ENCODE data around the gene NEK6. TPM values are rescaled to one million over a fixed set of nuclear protein-coding genes. Genes with fewer than 3 reads are reported as not detected.

The NEK6 gene
- total RNA-seq, 1 experiment from 2014 or later: 43.9 TPM

GRCh38 chr9:124368692-124369091 lies 110.9 kb downstream of the NEK6 start:
- DNase-seq (ENCODE audit: low read depth): no peak

DNA sequence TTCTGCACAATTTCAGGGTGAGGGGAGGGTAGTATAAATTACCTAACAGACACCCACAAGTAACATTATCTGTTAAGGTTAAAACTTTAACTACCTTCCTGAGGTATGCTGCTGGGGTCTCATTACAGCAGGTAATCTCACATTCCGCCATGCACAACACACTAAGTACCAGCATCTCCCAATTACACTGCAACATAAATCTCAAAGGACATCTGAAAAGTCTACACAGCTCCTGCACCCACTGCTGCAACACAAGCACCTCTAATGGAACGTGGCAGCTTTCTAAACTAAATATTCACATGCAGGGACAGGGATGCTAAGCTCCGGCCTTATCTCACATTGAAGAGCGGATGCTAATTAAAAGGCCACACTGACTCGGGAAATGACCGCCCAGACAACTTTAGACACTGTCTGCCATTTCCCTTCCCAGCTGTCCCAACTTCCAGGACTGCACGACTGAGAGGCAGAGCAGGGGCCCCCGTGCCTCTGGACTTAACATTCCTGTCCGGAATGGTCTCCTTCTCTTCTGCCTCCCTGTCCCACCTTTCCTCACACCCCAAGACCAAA lies 111.6 kb downstream of the NEK6 start:
- DNase-seq (ENCODE audit: low read depth): no peak

- DNase-seq (ENCODE audit: low read depth): peak; percentile 33
These were observed 113.3 kb downstream of the NEK6 start for GRCh38 chr9:124370896-124371582.

DNA sequence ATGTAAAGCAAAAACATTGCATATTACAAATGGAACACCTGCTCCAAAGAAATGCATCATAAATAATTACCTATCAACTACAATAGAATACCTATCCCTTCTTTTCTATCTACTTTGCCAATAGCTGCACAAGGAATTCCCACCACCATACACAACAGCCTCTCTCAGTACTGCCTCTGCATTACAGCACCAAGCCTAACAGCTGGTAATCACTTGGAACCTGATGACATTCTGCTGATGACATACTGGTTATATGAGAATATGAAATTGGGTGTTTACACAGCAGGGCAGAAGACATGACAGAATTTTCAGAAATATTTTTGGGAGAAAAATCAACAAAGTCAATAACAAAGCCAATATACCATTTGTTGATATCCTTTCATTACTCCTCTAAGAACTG lies 114.3 kb downstream of the NEK6 start:
- DNase-seq (ENCODE audit: low read depth): no peak

DNA sequence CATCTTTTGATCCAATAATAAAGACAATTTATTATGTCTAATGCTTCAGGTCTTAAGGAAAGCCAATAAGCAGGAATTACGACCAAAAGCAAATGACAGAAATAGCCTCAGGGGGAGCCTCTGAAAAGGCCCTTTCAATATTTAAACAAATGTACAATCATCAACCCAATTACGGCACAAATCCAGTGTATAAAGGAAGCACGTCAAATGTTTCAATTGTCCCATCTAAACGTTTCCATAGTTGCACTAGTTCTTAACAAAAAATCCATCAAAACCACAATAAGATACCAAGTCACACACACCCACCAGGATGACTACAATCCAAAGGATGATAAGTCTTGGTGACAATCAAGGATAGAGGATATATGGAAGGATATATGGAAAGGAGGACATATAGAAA lies 115.6 kb downstream of the NEK6 start:
- DNase-seq (ENCODE audit: low read depth): no peak

DNA sequence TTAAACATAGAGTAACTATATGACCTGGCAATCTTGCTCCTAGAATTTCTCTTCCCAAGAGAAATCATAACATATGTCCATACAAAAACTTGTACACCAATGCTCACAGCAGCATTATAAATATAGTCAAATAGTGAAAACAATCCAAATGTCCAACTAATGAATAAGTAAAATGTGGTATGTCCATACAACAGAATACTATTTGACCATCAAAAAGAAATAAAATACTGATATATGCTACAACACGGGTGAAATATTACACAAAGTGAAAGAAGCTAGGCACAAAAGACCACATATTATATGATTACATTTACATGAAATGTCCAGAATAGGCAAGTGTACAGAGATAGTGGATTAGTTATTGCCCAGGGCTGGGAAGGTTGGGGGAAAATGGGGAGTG lies 116.1 kb downstream of the NEK6 start:
- no peak for DNase-seq (ENCODE audit: low read depth)

GRCh38 chr9:124375726-124376125 lies 118.0 kb downstream of the NEK6 start:
- no peak for DNase-seq (ENCODE audit: low read depth)

DNA sequence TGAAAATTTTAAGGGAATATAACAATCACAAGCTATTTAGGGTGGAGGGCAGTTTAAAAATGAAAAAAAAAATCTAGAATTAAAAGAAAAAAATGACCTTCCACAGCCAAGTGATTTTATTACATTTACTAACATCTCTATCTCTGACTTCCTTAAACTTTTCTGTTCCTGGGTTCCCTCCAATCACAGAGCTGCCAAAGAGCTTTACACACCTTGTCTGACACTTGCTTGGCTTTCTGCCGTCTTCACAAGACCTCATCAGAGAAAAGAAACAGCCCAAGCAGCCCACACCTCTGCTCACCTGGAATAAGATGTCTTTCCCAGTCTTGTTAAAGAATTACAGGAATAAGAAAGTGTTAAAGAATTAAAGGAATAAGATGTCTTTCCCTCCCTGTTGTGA lies 118.6 kb downstream of the NEK6 start:
- DNase-seq (ENCODE audit: low read depth): no peak

DNA sequence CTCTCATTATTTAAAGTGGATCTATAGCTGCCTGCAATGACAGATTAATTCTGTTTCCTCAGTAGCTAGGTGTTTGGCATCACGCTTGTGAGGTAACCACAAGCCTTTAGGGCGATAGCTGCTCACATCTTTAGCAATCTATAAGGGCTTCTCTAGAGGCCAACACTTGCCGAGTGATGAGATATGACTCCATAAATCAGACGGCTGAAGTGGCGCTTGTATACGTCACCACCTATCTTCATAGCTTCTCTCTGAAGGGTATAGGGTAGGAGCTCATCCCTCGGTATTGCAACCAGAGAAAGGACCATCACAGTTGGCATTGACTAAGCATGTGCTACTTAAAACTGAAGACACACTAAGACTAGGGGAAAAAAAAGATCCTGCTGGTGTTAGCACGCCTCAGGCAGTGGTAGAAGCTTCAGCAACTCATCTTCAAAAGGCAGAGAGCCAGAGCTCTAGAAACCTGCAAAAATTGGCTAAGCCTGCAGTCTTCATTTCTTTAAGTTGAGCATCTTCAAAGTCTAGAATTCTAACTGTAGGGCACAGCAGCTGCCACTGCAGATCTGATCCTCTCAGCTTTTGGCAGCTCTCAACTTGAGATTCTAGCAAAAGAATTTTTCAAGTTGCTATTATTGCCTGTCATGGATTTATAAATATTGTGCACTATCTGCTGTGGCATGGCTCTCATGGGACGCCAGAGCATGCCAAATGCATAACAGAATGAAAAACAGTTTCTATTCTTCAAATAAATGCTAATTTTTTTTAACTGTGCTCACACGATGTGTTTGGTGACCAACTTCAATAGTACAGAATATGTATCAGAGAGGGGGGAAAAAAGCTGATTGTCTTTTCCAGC lies 120.0 kb downstream of the NEK6 start:
- DNase-seq (ENCODE audit: low read depth): no peak

- DNase-seq (ENCODE audit: low read depth): peak; percentile 68
These were observed 123.6 kb downstream of the NEK6 start for GRCh38 chr9:124381170-124381945.

- DNase-seq (ENCODE audit: low read depth): no peak
These were observed 126.5 kb downstream of the NEK6 start for GRCh38 chr9:124384210-124384609.

GRCh38 chr9:124384846-124385245 lies 127.1 kb downstream of the NEK6 start:
- DNase-seq (ENCODE audit: low read depth): no peak

DNA sequence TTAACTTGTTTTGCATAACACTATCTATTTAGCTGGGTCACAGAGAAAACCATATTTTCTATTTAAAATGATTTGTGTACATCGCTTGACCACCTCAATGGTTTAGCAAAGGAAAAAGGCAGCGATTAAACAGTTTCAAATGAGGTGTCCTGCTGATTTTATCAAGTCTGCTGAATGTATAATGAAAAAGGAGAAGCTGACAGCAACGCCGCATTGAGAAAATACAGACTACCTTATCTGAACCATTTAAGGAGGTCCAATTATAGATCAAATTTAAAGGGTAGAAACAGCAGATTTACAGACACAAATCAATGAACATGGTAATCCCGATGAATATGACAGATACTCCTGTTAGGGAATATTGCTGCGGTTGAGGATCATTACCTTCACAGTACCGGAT lies 127.9 kb downstream of the NEK6 start:
- no peak for DNase-seq (ENCODE audit: low read depth)

- no peak for DNase-seq (ENCODE audit: low read depth)
These were observed 128.5 kb downstream of the NEK6 start for GRCh38 chr9:124386201-124386600.

DNA sequence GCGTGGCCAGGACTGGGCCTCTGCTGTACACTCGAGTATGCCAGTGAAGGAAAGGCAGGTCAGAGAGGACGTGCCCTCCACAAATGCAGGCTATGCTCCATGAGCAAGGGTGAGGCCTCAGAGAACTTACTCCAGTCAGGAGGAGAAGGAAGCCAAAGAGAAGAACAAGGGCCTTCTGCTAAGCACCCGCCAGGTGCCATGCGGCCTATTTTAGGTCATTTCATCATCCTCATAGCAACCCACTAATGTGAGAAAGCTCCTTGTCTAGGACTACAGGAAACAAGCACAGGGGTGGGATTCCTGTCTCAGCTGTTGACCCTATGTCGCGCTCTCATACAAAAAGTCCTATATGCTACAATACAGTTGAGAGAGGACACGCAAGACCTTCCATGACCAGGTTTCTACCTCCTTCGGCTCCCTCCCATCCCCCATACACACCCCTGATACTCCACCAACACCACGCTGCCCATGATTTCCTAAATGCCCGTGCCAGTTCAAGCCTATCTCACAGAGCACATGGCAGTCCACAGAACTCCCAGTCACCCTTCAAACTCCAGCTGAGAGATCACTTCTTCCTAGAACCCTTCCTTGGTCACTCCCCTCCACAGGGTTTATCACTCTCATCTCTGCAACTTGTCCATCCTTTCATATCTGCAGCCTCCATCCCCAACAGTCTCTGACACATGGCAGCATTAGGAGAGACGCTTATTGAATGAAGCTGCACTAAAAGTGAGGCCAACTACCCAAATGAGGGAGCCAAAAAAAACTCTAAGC lies 130.7 kb downstream of the NEK6 start:
- no peak for DNase-seq (ENCODE audit: low read depth)

GRCh38 chr9:124389146-124389939 lies 131.6 kb downstream of the NEK6 start:
- no peak for DNase-seq (ENCODE audit: low read depth)

DNA sequence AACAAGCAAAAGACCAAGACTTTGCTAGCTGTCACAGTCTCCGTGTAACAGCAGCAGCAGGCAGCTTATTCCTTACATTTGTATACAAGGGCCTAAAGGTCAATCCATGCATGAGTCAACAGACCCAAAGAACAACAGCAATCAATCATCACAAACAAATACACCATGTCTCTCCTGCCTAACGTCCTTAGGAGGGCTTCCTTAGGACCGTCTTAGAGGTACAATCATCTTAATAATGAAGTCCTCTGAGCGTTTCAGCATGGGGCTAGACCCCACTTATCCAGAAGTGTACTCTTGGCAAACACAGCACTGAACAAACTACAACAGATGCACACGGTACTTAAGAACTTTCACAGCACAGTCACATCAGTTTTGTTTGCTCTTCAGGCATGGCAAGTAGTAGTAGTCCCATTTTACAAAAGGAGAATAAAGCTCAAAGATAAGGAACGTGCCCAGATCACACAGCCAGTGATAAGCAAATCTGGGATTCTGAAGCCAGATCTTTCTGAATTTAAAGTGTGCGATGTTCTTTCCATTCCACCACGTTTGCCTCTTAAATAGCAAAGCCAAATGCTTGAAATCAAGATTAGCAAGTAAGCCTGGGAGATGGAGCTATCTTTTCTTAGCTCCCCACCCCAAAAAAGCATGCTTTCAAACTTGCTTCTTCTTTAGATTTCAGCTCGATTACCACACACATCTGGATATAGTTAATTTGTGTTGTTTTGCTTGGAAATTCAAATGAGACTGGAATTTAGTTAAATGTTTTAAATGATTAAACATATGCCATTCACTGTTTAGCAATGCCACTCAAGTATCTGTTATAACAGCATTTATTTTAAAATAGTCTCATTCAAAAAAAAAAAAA lies 133.3 kb downstream of the NEK6 start:
- no peak for DNase-seq (ENCODE audit: low read depth)

DNA sequence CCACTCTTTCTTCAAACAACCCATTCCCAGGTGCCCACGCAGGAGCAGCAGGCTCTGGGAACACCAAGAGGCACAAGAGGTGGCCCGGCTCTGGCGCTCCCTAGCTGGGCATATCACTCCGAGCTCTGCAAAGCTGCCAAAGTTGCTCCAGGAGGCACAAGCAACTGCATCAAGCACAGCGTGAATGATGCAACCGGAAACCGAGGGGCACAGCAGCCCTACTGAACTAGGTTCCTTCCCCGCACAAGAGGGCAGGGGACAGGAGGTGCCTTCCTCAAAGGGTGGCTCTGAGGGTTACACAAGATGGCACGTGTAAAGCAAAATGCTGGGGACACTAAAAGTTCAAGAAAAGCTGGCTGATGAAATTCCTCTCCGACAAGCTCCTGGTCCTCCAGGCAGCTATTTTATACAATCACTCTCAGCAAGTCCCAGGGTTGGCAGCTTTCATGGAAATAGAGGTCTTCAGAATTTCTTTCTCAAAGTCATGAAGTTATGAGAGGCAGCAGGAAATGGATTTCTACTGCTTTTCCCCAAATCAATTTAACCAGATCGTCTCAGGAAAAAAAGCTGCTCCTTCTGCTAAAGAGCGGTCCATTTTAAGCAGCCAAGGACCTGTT lies 134.6 kb downstream of the NEK6 start:
- peak; percentile 69 for DNase-seq (ENCODE audit: low read depth)

Data from HT1080 (cell line).